T-helper 1 cell (primary cell): ENCODE results near the gene ME2.
"Not testable (repeated sequence)": the region's sequence is repeated elsewhere in the genome, so short reads cannot be mapped to it uniquely, and the experiment has no call there.

ENCODE experiments used
- DNase-seq, 5 donors: peaks; one replicate each; pipeline ENCODE4 v3.0.0-alpha.2; 2012 to 2020
- total RNA-seq, 4 donors: gene quantifications; one replicate each; lab custom pipeline; 2026; lab: John Stamatoyannopoulos, UW

Gene ME2
- total RNA-seq: 54.0 to 73.6 (median 61.0) reads per million in 4 donors

DNA sequence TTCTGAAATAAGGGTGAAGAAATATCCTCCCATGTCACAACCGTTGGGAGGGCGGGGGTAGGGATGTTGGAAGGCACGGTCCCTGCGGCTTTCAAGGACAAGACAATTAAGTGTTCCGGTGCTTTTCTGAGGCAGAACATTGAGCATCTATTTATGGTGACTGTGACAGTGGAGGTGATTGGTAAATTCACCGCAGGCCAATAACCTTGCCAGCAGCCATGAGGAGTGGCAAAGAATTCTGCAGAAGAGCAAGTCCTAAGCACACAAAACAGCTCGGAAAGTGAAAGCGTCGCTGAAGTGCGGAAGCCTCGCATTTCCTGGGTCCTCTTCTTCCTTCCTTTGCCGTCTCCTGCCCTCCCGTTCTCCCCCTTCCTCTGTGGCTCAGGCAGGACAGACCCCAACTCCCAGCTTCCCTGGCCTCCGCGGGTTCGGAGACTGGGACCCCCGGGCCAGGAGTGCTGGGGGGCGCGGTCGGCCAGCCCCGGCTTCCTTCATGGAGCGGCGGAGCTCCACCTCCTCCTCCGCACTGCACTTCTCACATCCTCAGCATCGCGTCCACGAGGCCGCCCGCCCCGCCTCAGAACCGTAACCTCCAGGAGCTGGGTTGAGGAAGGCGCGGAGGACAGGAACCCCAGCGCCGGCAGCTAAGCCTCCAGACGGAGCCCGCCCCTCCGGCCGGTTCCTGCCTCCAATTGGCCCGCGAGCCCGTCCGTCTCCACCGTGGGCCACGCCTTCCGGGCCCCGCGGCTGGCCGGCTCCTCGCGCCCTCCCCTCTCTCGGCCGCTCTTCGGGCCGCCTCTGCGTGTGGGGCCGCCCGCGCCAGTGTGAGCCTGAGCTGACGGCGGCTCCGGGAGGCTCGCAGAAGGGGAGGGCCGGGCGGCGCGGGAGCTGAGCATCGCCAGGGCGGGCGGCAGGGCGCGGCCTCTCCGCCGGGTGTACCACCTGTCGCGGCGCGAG lies at the start of gene ME2:
TSS of gene ME2 (plus strand) at position 774 of the 957 bp plus-strand sequence. CDS start 16,703 bp downstream, outside the sequence.
- peak; percentile 79 to 91 (median 83) for DNase-seq

DNA sequence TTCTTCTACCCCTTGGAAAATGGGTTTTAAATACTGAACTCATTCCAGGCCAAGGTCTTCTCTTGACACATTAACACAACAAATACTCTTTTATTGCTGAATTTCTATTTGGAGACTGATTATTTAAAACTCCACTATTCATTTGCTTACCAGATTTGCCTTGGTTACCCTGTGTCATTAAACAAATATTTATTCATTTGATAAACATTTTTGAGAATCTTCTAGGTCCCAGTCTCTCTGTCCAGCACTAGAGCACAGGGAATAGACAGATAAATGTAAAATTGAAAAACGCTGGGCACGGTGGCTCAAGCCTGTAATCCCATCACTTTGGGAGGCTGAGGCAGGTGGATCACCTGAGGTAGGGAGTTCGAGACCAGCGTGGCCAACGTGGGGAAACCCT lies 49.3 kb upstream of the ME2 start:
- DNase-seq: no peak

DNA sequence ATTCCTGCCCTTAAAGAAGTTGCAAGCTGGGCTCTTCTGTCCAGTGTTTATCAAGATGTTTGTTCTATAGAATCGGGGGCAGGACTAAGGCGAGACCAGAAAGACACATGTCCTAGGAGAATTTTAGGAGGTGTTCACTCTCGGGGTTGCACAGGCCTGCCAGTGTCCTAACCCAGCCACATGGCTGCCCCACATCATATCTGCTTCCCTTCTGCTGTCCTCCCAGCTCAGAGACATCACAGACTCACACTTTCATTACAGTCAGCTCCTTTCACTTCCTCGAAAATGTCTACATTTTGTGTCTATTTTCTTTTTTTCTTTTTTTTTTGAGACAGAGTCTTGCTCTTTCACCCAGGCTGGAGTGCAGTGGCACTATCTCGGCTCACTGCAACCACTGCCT lies 48.4 kb upstream of the ME2 start:
- no peak for DNase-seq

DNA sequence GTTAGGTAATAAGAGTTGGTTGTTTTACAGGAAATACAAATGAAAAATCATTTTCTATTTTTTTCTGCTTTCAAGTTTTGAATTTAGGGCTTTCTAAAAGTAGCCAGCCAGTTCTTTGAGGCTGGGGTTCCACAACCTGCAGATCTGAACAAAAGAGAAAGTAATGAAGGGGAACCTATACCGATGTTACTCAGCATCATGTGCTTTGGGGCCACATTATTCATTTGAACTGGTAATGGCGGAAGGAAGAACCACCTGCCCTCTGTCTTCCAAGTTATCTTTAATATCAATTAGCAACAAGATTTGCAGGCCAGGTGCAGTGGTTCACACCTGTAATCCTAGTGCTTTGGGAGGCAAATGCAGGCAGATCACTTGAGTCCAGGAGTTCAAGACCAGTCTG lies 46.2 kb upstream of the ME2 start:
- DNase-seq: no peak

DNA sequence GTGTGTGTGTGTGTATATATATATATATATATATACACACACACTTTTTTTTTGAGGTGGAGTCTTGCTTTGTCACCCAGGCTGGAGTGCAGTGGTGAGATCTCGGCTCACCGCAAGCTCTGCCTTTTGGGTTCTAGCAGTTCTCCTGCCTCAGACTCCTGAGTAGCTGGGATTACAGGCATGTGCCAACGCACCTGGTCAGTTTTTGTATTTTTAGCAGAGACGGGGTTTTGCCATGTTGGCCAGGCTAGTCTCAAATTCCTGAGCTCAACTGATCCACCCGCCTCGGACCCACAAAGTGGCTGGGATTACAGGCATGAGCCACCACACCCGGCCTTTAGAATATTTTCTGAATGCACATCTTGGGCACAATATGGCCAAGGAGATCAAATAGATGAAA lies 45.4 kb upstream of the ME2 start:
- DNase-seq: not testable (repeated sequence)

DNA sequence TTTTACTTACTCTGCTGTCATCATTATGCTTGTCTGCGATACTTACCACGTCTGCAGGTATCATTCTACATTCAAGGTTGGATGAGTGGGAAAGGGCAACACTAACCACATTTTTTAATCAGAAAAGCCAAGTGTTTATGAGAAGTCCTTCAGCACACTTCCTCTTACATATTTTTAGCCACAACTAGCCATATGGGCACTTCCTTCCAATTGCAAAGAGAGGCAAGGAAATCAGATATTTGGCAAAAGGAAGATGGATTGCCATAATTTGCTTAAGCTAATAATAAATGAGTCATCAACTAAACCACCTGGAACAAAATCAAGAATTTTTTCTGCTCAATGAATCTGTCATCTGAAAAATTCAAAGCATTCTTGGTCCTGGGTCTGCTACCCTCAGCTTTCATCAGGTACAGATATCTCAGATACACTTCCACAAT lies 42.4 kb upstream of the ME2 start:
- DNase-seq: peak in 1 of 5 donors; percentile 10

DNA sequence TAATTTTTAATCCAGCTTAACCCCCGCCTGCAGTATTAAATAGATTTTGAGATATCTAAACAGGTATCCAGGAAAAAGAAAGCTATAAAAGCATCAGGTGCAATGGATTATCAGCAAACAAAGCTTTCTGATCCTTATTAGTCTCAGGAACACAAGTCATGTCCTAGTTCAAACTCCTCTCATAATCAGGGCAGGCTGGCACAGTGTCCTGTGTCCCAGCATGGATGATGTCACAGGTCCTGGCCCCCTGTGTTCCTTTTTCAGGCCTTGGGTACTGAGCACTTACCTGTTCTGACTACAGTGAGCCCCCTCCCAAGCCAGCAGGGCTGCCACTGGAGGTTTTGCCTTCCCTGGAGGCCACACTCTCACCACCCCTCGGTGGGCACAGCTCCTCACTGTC lies 39.6 kb upstream of the ME2 start:
- DNase-seq: no peak

DNA sequence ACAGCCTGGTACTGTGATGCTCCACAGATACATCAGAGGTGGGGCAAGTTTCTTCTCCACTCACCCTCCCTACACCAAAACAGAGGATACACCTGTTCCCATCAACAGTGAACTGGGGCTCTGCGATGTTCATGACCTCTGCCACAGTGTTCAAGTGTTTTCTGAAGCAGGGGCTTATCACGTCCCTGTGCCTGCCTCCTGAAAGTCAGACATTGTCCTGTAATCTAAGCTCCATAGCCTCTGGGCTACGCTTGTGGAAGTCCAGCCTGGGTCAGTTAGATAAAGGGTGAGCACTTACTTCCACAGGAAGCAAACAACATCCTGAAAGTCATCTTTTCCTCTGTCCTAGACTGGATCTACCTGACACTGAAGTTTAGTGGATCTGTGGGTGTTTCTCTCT lies 38.9 kb upstream of the ME2 start:
- DNase-seq: no peak

DNA sequence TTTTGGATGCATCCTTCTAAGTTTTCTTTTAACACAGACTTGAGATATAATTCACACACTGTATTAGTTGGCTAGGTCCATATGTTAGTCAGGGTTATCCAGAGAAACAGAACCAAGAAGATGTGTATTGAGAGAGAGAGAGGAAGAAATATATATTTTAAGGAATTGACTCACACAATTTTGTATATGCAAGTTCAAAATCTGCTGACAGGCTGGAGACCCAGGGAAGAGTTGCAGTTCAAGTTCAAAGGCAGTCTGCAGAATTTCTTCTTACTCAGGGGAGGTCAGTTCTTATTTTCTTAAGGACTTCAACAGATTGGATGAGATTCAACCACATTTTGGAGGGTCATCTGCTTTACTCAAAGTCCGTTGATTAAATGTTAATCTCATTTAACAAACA lies 36.1 kb upstream of the ME2 start:
- DNase-seq: no peak

DNA sequence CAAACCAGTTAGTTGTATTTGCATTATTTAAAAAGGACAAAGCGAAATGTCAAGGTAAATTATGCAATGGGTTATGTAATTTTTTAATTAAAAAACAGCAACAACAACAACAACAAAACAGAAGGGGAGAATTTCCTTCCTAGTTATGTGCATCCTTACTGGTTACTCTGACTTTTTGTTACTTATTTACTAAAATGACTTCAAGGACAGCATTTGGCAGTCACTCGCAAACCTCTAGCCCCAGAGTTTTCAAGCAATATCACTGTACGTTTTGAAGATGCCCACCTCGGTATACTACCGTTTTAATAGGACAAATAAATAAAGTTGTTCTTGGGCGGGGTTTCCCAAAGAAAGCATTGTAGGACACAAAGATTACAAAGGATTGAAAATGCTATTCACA lies 34.4 kb upstream of the ME2 start:
- DNase-seq: no peak

DNA sequence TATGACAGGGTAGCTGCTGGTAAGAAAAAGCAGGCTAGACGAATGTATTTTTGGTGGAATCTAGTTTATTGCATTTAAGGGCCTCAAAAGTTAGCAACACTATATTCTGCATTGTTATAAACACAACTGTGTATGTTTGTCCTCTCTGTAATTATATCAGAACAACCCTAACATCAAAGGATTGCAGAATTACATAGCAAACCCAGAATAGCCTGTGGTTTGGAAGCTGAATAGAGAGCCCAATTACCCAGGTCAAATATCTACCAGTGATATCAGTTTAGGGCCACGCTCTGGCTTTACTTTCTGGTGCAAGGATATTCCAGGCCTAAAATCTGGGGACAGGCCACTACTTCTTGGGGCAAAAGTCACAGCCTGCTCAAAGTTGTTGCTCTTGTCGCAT lies 34.0 kb upstream of the ME2 start:
- no peak for DNase-seq

DNA sequence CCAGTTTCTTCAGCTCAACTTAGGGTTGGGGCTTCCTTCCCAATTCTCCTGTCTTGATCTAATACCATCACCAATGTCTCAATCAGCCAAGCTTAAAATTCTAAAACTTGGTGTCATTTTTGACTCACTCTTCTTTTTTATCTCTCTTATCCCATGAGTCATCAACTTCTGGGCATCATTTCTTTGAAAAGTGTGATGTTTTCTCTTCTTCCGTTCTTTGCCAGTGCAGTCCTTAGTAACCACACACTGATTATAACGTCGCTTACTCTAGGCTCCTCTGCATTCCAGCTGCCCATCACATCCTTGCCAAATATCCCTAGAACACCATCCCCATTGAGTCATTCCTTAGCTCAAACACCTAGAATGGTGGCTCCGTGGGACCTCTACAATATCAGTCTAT lies 31.7 kb upstream of the ME2 start:
- DNase-seq: no peak

DNA sequence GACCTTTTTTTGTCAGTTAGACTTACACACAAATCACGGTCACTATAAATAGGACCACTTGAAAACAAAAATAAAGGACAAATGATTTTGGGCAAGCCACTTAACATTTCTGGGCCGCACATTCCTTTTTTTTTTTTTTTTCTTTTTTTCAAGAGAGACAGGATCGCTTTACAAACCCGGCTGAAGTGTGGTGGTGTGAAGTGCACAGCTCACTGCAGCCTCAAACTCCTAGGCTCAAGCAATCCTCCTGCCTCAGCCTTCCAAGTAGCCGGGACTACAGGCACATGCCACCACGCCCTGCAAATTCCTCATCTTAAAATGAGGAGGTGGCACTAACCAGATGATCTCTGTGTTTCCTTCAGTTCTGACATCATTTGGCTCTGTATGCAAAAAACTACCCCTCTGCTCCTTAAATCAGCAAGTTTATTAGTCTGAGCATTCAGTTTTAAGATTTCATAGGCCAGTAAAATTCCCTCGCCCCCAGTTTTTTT lies 30.8 kb upstream of the ME2 start:
- DNase-seq: no peak

DNA sequence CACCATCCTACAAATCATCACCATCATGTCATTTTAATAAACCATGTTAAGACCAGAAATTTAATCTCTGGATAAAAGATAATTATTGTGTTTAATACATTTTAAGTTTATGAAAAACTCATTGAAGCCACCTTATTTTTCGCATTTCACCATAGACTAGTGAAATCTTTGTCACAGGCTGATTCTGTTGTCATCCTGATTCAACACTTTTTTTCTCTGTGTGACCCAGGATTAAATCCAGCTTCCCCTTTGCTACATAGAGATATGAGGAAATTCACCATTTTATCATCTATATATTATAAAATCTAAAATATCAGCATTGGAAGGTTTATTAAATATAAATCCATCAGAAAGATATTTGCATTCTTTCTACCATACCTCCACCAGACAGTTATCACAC lies 29.9 kb upstream of the ME2 start:
- no peak for DNase-seq

DNA sequence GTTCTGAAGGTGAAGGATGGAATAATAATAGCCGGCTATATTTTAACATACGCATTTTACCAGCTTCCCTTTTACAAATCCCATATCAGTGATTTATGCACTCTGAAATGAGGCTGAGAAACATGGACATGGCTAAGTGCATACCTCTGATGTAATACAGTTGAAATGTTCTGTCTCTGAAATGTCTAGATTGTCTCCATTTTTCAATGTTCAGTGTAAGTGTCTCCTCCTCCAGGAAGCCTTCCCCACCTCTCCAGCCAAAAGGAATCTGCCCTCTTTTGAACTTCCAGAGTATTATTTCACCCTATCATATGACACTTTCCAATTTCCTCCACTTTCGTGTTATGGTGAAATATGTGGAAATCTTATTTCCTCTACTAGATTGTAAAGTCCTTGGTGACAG lies 29.5 kb upstream of the ME2 start:
- no peak for DNase-seq

DNA sequence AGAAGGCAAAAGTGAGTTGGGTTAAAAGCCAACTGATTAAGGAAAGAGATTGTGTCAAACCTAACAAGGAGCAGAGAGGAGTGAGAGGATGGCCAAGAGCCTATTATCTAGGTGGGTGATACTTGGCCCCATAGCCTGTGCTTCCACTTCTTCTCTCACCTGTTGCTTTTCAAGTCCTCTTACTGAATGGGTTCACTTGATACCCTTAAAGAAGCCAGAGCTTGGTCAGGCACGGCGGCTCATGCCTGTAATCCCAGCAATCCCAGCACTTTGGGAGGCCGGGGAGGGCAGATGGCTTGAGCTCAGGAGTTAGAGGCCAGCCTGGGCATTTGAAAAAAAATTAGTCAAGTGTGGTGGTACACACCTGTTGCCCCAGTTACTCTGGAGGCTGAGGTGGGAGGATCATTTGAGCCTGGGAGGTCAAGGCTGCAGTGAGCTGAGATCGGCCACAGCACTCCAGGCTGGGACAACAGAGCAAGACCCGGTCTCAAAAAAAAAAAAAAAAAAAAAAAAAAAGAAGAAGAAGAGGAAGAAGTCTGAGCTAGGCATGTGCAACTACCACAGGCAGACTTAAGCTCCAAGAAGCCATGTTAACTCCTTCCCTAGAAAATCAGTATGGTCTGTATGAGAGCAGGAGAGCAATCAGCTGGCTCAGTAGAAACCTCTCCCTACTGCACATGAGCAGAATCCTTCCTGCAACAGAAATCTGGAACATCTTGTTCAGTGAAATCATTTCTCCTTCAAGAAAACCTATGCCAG lies 28.4 kb upstream of the ME2 start:
- DNase-seq: no peak

DNA sequence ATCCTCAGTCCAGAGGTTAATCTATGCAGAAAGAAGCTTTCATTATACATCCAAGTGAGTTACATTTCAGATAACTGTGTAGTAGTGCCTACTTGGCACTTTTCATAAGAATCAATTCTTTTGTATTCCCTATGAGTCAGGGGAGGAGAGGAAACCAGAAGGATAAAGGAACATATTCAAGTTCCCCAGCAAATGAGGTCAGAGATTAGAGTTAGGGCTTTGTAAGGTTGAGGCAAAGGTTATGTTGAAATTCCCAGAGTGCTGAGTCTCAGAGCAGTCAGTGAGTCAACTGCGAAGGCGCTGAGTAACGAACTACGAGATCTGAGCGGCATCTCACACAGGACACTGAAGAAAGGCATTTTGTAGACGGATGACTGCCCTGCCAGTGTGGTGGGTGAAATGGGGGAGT lies 25.1 kb upstream of the ME2 start:
- no peak for DNase-seq

DNA sequence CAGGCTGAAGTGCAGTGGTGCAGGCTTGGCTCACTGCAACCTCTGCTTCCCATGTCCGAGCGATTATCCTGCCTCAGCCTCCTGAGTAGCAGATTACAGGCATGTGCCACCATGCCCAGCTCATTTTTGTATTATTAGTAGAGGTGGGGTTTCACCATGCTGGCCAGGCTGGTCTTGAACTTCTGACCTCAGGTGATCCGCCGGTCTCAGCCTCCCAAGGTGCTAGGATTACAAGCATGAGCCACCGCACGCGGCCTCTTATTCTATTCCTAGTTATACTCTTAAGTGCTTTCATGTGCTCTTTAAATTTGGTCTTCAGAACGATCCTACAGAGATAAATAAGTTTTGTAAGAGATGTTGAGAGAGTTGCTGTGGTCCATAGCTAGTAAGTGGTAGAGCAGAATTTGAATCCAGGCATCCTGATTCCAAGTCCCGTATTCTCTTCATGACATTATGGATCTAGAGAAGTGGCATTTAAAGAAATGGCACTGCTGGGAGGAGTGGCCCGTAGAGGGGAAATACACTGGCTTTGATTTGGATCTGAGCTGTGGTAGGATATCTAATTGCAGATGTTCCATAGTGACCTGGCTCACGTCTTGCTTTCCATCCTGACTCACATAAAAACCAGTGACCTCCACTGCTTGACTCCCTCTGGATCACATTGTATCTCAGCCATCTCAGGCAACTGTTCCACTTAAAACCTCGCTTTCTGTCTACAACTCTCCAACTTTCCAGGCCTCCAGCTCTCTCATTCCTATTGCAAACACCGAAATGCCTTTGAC lies 22.8 kb upstream of the ME2 start:
- DNase-seq: no peak

DNA sequence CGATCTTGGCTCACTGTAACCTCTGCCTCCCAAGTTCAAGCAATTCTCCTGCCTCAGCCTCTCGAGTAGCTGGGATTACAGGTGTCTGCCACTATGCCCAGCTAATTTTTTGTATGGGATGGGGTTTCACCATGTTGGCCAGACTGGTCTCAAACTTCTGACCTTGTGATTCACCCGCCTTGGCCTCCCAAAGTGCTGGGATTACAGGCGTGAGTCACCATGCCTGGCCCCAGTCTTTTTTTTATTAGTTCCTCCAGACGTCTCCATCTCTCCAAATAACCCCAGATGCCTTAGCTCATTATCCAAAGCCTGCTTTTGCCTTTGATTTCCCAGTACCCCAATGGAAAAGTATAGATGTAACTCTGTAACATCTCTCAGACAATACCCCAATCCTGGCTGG lies 21.8 kb upstream of the ME2 start:
- not testable (repeated sequence) for DNase-seq

DNA sequence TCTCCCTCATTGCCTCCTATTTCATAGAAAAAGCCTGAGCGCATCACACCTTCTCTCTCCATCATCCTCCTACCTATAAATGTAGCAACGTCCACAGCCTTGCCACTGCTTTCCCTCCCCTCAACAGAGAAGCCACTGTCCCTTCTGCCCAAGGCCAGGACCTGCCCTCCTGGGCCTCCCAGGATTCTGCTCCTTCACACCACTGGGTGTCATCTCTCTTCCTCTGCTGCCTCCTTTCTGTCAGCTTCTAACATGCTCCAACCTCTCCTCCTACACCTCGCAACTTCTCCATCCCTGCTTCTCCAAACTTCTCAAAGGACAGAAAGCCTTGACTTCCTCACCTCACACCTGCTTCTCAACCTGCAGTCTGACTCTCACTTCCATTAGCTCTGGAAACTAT lies 21.2 kb upstream of the ME2 start:
- DNase-seq: no peak

DNA sequence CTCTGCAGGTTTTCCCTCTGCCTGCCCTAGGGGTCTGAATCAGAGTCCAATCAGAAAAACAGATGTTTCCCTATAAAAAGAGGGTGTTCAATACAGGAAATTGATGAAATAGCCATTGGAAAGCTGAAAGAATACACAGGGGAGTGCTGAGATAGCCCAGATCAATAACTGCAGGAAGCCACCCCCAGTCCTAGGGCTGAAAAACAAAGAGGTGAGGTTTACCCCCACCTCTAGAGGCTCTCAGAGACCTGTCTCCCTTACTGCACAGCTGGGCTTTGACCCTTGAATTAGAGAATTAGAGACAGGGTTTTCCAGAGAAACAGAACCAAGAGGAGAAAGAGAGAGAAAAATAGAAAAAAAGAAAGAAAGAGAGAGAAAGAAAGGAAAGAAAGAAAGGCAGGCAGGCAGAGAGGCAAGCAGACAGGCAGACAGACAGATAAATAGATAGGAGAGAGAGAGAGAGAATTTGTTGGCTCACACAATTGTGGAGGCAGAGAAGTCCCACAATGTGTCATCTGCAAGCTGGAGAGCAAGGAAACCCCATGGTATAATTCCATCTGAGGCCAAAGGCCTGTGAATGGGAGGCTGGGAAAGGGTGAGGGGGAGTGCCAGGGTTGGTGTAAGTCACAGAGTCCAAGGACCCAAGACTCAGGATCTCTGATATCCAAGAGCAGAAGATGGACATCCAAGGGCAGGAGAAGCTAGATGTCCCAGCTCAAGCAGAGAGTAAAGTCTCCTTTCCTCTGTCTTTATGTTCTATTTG lies 18.9 kb upstream of the ME2 start:
- no peak for DNase-seq

DNA sequence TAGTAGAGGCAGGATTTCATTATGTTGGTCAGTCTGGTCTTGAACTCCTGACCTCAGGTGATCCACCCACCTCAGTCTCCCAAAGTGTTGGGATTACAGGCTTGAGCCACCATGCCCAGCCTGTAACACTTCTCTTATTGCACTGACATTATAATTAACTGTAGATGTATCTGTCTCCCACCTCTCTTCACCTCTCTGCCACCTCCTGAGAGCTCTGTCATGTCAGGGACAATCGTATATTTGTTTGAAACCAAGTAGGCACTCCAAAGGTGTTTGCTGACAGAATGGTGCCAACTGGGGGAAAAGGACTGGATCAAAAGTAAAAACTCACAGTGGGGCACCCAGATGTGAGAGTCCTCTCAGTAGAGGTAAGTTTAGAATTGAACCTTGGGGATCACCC lies 17.3 kb upstream of the ME2 start:
- DNase-seq: no peak
